RWPE1 (cell line): ENCODE data around the gene ARHGAP27.

Experiments
- CTCF ChIA-PET: fragments of 350-600 bp; sonication (Branson Sonifier 250); formaldehyde crosslinking; extraction: SDS; loops from one replicate; lab custom pipeline; 2021; lab: Yijun Ruan, JAX
- POLR2A ChIA-PET: fragments of 400-600 bp; formaldehyde crosslinking; extraction: SDS; loops from one replicate; lab custom pipeline; 2020; ENCODE audit warnings: antibody characterized with exemption; ENCODE audit not compliant: low non-redundant PET; lab: Yijun Ruan, JAX
- DNase-seq: peaks from one replicate; pipeline ENCODE4 v3.0.0; 2012; ENCODE audit warnings: low spot score
- H3K27ac ChIP-seq: fragments of 450-650 bp; 2 replicates; pipeline ENCODE4 v1.5.1; 2017
- TF ChIP-seq, protein P1 (sequence below): fragments of 450-650 bp; conservative IDR thresholded peaks from 2 replicates; pipeline ENCODE4 v1.5.1; 2017; ENCODE audit warnings: low read depth, mild to moderate bottlenecking

Gene ARHGAP27

DNA sequence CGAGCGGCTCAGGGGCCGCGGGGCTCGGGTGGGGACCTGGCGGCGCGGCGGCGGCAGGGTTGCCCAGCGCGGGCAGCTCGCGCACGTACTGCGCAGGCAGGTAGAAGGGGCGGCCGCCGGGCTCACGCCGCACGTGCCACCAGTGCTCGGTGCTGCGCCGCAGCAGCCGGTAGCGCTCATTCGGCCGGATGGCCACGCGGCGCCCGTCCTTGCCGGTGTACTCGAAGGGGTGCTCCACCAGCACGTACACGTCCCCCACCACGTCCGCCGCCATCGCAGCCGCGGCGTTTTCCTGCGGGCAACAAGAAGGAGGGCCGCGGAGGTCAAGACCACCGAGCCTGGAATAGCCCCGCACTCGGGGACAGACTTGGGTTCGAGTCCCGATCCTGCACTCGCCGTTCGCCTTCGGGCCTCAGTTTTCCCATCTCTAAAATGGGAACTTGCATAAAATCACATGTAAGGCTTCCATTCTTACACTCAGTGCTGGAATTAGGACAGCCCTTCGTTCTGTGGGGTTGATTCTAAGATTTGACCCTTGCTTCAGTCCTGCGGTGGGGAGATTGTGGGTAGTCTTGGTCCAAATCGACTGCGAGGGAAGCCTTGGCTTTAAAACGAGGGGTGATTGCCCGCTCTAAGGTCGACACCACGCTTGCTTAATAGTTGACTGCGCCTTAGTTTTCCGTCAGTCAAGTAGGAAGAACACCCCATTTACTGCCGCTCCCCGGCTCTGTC, 2.5 kb downstream of the ARHGAP27 start:
- TF ChIP-seq, protein P1, sequence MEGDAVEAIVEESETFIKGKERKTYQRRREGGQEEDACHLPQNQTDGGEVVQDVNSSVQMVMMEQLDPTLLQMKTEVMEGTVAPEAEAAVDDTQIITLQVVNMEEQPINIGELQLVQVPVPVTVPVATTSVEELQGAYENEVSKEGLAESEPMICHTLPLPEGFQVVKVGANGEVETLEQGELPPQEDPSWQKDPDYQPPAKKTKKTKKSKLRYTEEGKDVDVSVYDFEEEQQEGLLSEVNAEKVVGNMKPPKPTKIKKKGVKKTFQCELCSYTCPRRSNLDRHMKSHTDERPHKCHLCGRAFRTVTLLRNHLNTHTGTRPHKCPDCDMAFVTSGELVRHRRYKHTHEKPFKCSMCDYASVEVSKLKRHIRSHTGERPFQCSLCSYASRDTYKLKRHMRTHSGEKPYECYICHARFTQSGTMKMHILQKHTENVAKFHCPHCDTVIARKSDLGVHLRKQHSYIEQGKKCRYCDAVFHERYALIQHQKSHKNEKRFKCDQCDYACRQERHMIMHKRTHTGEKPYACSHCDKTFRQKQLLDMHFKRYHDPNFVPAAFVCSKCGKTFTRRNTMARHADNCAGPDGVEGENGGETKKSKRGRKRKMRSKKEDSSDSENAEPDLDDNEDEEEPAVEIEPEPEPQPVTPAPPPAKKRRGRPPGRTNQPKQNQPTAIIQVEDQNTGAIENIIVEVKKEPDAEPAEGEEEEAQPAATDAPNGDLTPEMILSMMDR, result no peak
- peak overlapping the region; percentile 89 for H3K27ac ChIP-seq
- no peak for DNase-seq
- ChIA-PET POLR2A (no interaction called here), CTCF (interaction anchor here (0.6 to 1.1 kb wide), 2 partner anchors 162 to 353 kb away, joined by 3 read pairs; no protein-coding TSS in a partner anchor)

DNA sequence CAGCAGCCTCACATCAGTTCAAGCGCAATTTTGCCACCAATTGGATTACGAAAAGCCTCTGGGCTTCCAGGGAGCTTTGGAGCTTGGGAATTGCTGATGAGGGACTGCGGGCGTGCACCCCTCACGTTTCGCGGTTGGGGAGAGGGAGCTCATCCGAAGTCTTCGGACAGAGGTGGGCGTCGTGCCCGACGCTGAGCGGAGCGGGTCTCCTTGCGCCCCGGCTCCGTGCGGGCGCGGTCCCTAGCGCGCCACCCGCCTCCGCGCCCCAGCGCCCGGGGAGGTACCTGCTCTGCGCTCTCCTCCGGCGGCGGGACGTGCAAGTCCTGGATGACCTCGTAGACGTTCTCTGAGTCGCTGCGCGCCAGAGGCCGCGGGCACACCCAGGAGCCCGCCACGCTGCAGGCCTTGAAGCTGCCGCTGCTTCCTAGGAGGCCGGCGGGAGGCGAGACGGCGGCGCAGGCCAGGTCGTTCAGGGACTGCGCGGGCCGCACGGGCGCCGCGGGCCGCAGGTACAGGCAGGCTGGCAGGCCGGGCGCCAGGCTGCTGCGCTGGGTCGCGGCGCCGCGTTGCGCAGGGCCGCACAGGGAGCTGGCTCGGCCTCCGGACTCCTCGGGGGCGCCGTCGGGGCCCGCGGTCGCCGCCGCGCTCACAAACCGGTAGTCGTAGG, 3.2 kb downstream of the ARHGAP27 start:
- ChIA-PET POLR2A (no interaction called here), CTCF (interaction anchor here (0.6 kb wide), 1 partner anchor 354 kb away, joined by 3 read pairs; no protein-coding TSS in a partner anchor)
- H3K27ac ChIP-seq, result peak overlapping the region; percentile 86
- TF ChIP-seq, protein P1, result no peak
- DNase-seq, result no peak

DNA sequence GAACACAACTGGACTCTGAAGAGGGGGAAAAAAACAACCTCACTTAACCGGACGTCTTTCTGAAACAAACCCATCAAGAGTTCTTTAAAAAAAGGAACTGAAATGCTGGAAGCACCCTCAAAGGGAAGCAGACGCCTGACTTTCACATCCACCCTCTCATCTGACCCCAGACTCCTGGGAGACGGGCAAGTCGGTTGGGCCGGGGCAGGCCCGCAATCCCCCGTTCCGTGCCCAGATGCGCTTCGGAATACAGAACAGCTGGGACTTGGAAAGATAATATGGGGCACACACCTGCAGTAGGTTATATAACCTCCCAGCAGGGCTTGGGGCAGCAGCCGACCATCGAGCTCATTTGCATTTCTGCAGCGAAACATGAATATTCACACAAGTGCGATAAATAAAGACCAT, 3.7 kb downstream of the ARHGAP27 start:
- TF ChIP-seq, protein P1, result no peak
- DNase-seq, result no peak
- ChIA-PET CTCF (no interaction called here), POLR2A (no interaction called here)
- peak overlapping the region; percentile 86 for H3K27ac ChIP-seq

DNA sequence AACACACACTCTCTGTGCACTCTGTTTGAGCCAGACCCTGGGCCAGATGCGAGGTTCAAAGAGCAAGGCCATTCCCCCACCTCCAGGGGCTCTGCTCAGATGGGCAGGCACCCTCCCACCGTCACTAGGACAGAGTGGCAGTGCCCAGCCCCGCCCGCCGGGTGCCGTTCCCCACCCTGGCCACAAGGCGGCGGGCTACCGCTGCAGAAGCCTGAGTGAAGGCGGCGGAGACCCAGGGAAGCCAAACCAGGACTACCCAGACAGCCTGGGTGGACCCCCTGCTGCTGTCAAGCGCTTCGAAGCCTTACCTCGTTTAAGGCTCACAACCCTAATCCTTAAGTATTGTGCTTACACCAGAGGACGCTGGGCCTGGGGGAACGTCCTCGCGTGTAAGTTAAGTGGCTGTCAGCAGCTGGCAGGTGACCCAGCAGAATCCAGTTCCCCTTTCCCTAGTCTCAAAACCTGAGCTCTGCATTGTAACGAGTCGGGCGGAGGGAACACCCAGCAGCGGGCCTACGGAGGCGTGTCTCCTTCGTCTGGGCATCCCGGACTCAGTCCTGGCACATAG, 4.5 kb downstream of the ARHGAP27 start:
- peak; percentile 74 for DNase-seq
- ChIA-PET CTCF (interaction anchor here (0.6 kb wide), 2 partner anchors 33 to 104 kb away, joined by 3 to 5 read pairs; no protein-coding TSS in a partner anchor), POLR2A (no interaction called here)
- peak overlapping the region; percentile 86 for H3K27ac ChIP-seq
- TF ChIP-seq, protein P1, result peak; percentile 98

DNA sequence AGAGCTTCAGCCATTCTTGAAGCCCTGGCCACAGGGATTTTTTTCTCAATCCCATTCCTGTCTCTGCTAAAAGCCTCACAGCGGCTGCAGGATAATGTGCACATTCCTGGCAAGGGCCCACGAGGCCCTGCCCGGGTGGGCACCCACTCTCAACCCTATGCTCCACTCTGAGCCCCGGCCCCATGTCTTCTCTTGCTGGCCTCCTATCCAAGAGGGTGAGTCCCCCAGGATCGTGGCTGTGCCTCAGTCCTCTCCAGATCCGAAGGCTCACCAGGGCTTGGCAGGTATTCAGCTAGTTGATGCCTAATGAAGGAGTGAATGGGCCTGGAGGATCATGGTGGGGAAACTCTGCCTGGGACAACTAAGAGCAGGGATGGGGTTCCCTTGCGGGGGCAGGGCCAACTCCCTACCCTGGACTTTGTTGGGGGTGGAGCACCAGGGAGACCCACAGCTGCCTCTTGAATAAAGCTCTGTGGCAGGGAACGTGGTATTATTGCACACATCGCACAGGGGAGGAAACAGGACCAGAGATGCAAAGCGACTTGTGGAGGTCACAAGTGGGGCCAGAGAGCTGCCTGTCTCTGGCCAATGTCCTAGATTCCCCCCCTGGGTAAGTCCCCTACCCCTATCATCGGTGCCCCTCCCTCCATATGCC, 5.4 kb downstream of the ARHGAP27 start:
- peak overlapping the region; percentile 86 for H3K27ac ChIP-seq
- CTCF ChIA-PET, result interaction anchor here (0.6 kb wide), 2 partner anchors 32 kb away, joined by 3 to 5 read pairs; no protein-coding TSS in a partner anchor
- TF ChIP-seq, protein P1, result no peak

DNA sequence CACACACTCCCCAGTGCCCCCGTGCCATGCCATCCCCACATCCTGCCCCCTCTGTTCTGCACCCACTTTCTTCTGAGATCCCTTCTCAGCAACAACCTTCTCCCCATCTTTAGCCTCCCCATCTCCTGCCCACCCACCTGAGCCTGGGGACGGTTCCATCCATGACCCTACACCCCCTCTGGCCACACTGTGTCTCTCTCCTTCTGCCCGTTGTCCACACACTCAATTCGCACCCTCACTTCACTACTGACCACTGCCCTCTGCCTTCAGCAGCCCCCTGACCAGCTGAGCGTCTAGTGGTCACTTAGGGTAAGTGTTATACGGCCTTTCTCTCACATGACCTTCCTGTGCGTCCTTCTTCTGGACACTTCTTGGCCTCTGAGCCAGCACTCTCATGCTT, 6.1 kb downstream of the ARHGAP27 start:
- TF ChIP-seq, protein P1, result no peak
- CTCF ChIA-PET, result interaction anchor here (0.6 to 2.2 kb wide), 2 partner anchors 207 to 414 kb away, joined by 3 to 11 read pairs; no protein-coding TSS in a partner anchor
- H3K27ac ChIP-seq, result peak overlapping the region; percentile 86
- no peak for DNase-seq
- POLR2A ChIA-PET, result no interaction called here

More for the DNA sequence above, 5.4 kb downstream of the ARHGAP27 start:
- POLR2A ChIA-PET, result no interaction called here
- no peak for DNase-seq
